DMS114 treated with DMSO at 0.1 percent for 48 hours (cell line): ENCODE data around the gene STARD10.
"Not testable (repeated sequence)": the region's sequence is repeated elsewhere in the genome, so short reads cannot be mapped to it uniquely, and the experiment has no call there.

ENCODE experiments used
- DNase-seq: peaks from one replicate; lab custom pipeline; 2025; ENCODE audit not compliant: unreplicated experiment; lab: John Stamatoyannopoulos, UW

Gene STARD10

GRCh38 chr11:72826191-72826941 lies 32.5 kb upstream of the STARD10 start:
- no peak for DNase-seq

- no peak for DNase-seq
These were observed 31.8 kb upstream of the STARD10 start for GRCh38 chr11:72825661-72826060.

GRCh38 chr11:72824811-72825505 lies 31.1 kb upstream of the STARD10 start:
- no peak for DNase-seq

GRCh38 chr11:72824020-72824419 lies 30.2 kb upstream of the STARD10 start:
- no peak for DNase-seq

GRCh38 chr11:72823105-72823804 lies 29.4 kb upstream of the STARD10 start:
- no peak for DNase-seq

- peak; percentile 67 for DNase-seq
These were observed 28.3 kb upstream of the STARD10 start for GRCh38 chr11:72821920-72822799.

- DNase-seq: no peak
These were observed 27.5 kb upstream of the STARD10 start for GRCh38 chr11:72821221-72821919.

GRCh38 chr11:72820439-72821139 lies 26.7 kb upstream of the STARD10 start:
- no peak for DNase-seq

GRCh38 chr11:72818971-72819370 lies 25.1 kb upstream of the STARD10 start:
- no peak for DNase-seq

GRCh38 chr11:72817966-72818365 lies 24.1 kb upstream of the STARD10 start:
- no peak for DNase-seq

GRCh38 chr11:72816404-72816990 lies 22.6 kb upstream of the STARD10 start:
- no peak for DNase-seq

GRCh38 chr11:72815110-72815618 lies 21.3 kb upstream of the STARD10 start:
- no peak for DNase-seq

GRCh38 chr11:72814286-72815109 lies 20.7 kb upstream of the STARD10 start, which contains the start of gene ATG16L2:
TSS of gene ATG16L2 (plus strand) at chr11:72814411. CDS start at chr11:72814446, 35 bp downstream.
- DNase-seq: peak; percentile 50

GRCh38 chr11:72813740-72814285 lies 20.0 kb upstream of the STARD10 start:
- peak; percentile 50 for DNase-seq

- DNase-seq: peak; percentile 37
These were observed 19.3 kb upstream of the STARD10 start for GRCh38 chr11:72812967-72813739.

- DNase-seq: no peak
These were observed 18.7 kb upstream of the STARD10 start for GRCh38 chr11:72812604-72812966.

GRCh38 chr11:72811686-72812085 lies 17.8 kb upstream of the STARD10 start:
- DNase-seq: not testable (repeated sequence)
